ENCODE measurements around the gene RIMOC1.

DNA sequence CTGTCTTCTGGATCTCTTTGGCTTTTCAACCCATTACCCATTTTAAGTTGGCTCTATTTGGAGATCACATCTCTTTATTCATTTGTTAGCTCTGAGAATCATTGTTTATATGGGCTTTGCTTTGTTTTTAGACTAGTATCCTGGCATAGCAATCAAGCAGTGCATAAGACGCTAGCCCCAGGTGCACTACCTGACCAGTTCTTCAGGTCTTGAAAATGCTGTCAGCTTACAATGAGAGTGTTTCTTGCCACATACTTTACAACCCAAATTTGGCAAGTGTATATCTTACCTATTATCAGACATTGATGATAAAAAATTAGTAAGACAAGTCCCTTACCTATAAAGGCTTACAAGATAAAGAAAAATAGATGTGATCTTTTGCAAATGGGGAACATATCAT lies 46.2 kb upstream of the RIMOC1 start:
- TF ChIP-seq, protein P1, sequence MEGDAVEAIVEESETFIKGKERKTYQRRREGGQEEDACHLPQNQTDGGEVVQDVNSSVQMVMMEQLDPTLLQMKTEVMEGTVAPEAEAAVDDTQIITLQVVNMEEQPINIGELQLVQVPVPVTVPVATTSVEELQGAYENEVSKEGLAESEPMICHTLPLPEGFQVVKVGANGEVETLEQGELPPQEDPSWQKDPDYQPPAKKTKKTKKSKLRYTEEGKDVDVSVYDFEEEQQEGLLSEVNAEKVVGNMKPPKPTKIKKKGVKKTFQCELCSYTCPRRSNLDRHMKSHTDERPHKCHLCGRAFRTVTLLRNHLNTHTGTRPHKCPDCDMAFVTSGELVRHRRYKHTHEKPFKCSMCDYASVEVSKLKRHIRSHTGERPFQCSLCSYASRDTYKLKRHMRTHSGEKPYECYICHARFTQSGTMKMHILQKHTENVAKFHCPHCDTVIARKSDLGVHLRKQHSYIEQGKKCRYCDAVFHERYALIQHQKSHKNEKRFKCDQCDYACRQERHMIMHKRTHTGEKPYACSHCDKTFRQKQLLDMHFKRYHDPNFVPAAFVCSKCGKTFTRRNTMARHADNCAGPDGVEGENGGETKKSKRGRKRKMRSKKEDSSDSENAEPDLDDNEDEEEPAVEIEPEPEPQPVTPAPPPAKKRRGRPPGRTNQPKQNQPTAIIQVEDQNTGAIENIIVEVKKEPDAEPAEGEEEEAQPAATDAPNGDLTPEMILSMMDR (IDR thresholded peaks at IDR 0.05; ENCODE audit: poor library complexity), result no peak
- no peak for TF ChIP-seq EZH2 (IDR thresholded peaks at IDR 0.05; ENCODE audit: borderline replicate concordance)

Data from hepatocyte (in vitro differentiated cells).